Measurements from ENCODE around the gene COL1A1. TPM values are rescaled to one million over a fixed set of nuclear protein-coding genes. Genes with fewer than 3 reads are reported as not detected.

COL1A1 gene
- total RNA-seq, 2 experiments from 2014 or later = not detected

- no peak for DNase-seq (ENCODE audit: low spot score)
- ChIA-PET POLR2A (no interaction called here), CTCF (ENCODE audit: unreplicated experiment) (no interaction called here)
- H3K4me2 ChIP-seq (ENCODE audit: low read length) = no peak overlapping the region
- no peak overlapping the region for H3K4me3 ChIP-seq (ENCODE audit: low read depth, low read length, poor library complexity, severe bottlenecking)
- no peak for TF ChIP-seq EZH2phosphoT487 (IDR thresholded peaks at IDR 0.05; ENCODE audit: borderline replicate concordance, low read depth, low read length)
- TF ChIP-seq, protein P1, sequence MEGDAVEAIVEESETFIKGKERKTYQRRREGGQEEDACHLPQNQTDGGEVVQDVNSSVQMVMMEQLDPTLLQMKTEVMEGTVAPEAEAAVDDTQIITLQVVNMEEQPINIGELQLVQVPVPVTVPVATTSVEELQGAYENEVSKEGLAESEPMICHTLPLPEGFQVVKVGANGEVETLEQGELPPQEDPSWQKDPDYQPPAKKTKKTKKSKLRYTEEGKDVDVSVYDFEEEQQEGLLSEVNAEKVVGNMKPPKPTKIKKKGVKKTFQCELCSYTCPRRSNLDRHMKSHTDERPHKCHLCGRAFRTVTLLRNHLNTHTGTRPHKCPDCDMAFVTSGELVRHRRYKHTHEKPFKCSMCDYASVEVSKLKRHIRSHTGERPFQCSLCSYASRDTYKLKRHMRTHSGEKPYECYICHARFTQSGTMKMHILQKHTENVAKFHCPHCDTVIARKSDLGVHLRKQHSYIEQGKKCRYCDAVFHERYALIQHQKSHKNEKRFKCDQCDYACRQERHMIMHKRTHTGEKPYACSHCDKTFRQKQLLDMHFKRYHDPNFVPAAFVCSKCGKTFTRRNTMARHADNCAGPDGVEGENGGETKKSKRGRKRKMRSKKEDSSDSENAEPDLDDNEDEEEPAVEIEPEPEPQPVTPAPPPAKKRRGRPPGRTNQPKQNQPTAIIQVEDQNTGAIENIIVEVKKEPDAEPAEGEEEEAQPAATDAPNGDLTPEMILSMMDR (conservative IDR thresholded peaks at IDR 0.05; ENCODE audit: low read length) = no peak
- BruUV-seq (replicated peaks) = no TSS peak
- intact Hi-C loops (cut with micrococcal nuclease; ENCODE audit: unreplicated experiment) = no loop called here
- H3K9me3 ChIP-seq (ENCODE audit: low read length) = no peaks in the 10 kb centered on the region
- no peaks in the 10 kb centered on the region for H3K79me2 ChIP-seq (ENCODE audit: insufficient read depth, low read depth, low read length)
- H3K4me1 ChIP-seq (ENCODE audit: insufficient read depth, low read length, poor library complexity, severe bottlenecking) = peaks cover under 1% of the 10 kb centered on the region
- H3K9me2 ChIP-seq (ENCODE audit: insufficient read depth, low read length) = no peaks in the 10 kb centered on the region
- H3K36me3 ChIP-seq (ENCODE audit: insufficient read depth, low read length) = no peaks in the 10 kb centered on the region
- no peak overlapping the region for H3K27ac ChIP-seq (ENCODE audit: low read depth, low read length, poor library complexity, severe bottlenecking)
- H4K20me1 ChIP-seq (ENCODE audit: insufficient read depth, low read length) = no peaks in the 10 kb centered on the region
- H2AFZ ChIP-seq (ENCODE audit: low read length) = no peak overlapping the region
These were observed 3.9 kb upstream of the COL1A1 start for GRCh38 chr17:50205111-50205962.

GRCh38 chr17:50204431-50204830, 3.0 kb upstream of the COL1A1 start:
- H3K4me2 ChIP-seq (ENCODE audit: low read length) = no peak overlapping the region
- no peaks in the 10 kb centered on the region for H3K79me2 ChIP-seq (ENCODE audit: insufficient read depth, low read depth, low read length)
- no peak overlapping the region for H3K4me3 ChIP-seq (ENCODE audit: low read depth, low read length, poor library complexity, severe bottlenecking)
- no peak overlapping the region for H3K27ac ChIP-seq (ENCODE audit: low read depth, low read length, poor library complexity, severe bottlenecking)
- TF ChIP-seq, protein P1 (conservative IDR thresholded peaks at IDR 0.05; ENCODE audit: low read length) = no peak
- TF ChIP-seq EZH2phosphoT487 (IDR thresholded peaks at IDR 0.05; ENCODE audit: borderline replicate concordance, low read depth, low read length) = no peak
- BruUV-seq (replicated peaks) = no TSS peak
- H3K9me2 ChIP-seq (ENCODE audit: insufficient read depth, low read length) = no peaks in the 10 kb centered on the region
- H3K4me1 ChIP-seq (ENCODE audit: insufficient read depth, low read length, poor library complexity, severe bottlenecking) = peaks cover 8% of the 10 kb centered on the region
- no peak for DNase-seq (ENCODE audit: low spot score)
- POLR2A ChIA-PET = no interaction called here
- intact Hi-C loops (cut with micrococcal nuclease; ENCODE audit: unreplicated experiment) = no loop called here
- H2AFZ ChIP-seq (ENCODE audit: low read length) = no peak overlapping the region
- H3K9me3 ChIP-seq (ENCODE audit: low read length) = no peaks in the 10 kb centered on the region
- CTCF ChIA-PET (ENCODE audit: unreplicated experiment) = no interaction called here
- H4K20me1 ChIP-seq (ENCODE audit: insufficient read depth, low read length) = no peaks in the 10 kb centered on the region
- H3K36me3 ChIP-seq (ENCODE audit: insufficient read depth, low read length) = no peaks in the 10 kb centered on the region

Measured in OCI-LY7 (cell line).